IMR-90 (cell line): ENCODE measurements around the gene COL5A3. TPM values are rescaled to one million over a fixed set of nuclear protein-coding genes. Genes with fewer than 3 reads are reported as not detected.

Experiments used
- ATAC-seq: fragments of 200-7000 bp; cut with Tn5 transposase; 2 replicates; pipeline ENCODE4 v1.9.1; 2020; ENCODE audit warnings: low read depth, mild to moderate bottlenecking, moderate library complexity
- BruUV-seq: library from RNA; stranded (reverse); fragments of 400-500 nt; replicated peaks from 2 replicates; lab custom pipeline; 2021; lab: Mats Ljungman, UMichigan
- CTCF ChIA-PET: fragments of 300-600 bp; formaldehyde crosslinking; extraction: SDS; loops from one replicate; lab custom pipeline; 2021; ENCODE audit warnings: antibody characterized with exemption; lab: Yijun Ruan, JAX
- POLR2A ChIA-PET: fragments of 300-600 bp; sonication (Branson Sonifier 250); formaldehyde crosslinking; loops from one replicate; lab custom pipeline; 2022; ENCODE audit warnings: antibody characterized with exemption; ENCODE audit not compliant: unreplicated experiment; lab: Charles Lee
- DNase-seq: peaks from one replicate; pipeline ENCODE4 v3.0.0; 2013
- H2AFZ ChIP-seq: replicated peaks from 2 replicates; pipeline ENCODE3; 2013; ENCODE audit warnings: low read length, mild to moderate bottlenecking; ENCODE audit not compliant: poor library complexity
- H2AK5ac ChIP-seq: 2 replicates; pipeline ENCODE4 v1.6.1; 2013; ENCODE audit warnings: low read depth, low read length, inconsistent platforms
- H2AK9ac ChIP-seq: replicated peaks from 2 replicates; pipeline ENCODE3; 2013; ENCODE audit warnings: mild to moderate bottlenecking, low read depth, low read length, moderate library complexity; ENCODE audit not compliant: poor library complexity
- H2BK120ac ChIP-seq: 2 replicates; pipeline ENCODE4 v1.6.1; 2013; ENCODE audit warnings: low read depth, low read length, inconsistent platforms
- H2BK15ac ChIP-seq: 3 replicates; pipeline ENCODE4 v1.6.1; 2013; ENCODE audit warnings: low read depth, low read length, inconsistent platforms
- H2BK20ac ChIP-seq: 2 replicates; pipeline ENCODE4 v1.6.1; 2013; ENCODE audit warnings: low read depth, mild to moderate bottlenecking, inconsistent platforms, low read length, moderate library complexity
- H2BK5ac ChIP-seq: 2 replicates; pipeline ENCODE4 v1.6.1; 2013; ENCODE audit warnings: mild to moderate bottlenecking, low read depth, low read length, inconsistent platforms; ENCODE audit not compliant: poor library complexity, severe bottlenecking
- H3K14ac ChIP-seq: replicated peaks from 2 replicates; pipeline ENCODE4 v1.6.1; 2013; ENCODE audit warnings: low read depth, low read length, inconsistent platforms
- H3K18ac ChIP-seq: 2 replicates; pipeline ENCODE4 v1.6.1; 2013; ENCODE audit warnings: low read depth, low read length, control low read depth
- H3K23ac ChIP-seq: 2 replicates; pipeline ENCODE4 v1.6.1; 2013; ENCODE audit warnings: low read depth, low read length, inconsistent platforms
- H3K27ac ChIP-seq: 2 replicates; pipeline ENCODE4 v1.5.1; 2013; ENCODE audit warnings: mild to moderate bottlenecking, control low read depth, low read length; ENCODE audit not compliant: insufficient read depth
- H3K27me3 ChIP-seq: 2 replicates; pipeline ENCODE4 v1.6.1; 2013; ENCODE audit warnings: low read length; ENCODE audit not compliant: control insufficient read depth, insufficient read depth
- H3K36me3 ChIP-seq: 2 replicates; pipeline ENCODE4 v1.6.1; 2013; ENCODE audit warnings: low read length, mixed read lengths; ENCODE audit not compliant: control insufficient read depth, insufficient read depth
- H3K4ac ChIP-seq: 2 replicates; pipeline ENCODE4 v1.6.1; 2013; ENCODE audit warnings: low read depth, low read length, inconsistent platforms
- H3K4me1 ChIP-seq: 2 replicates; pipeline ENCODE4 v1.6.1; 2013; ENCODE audit warnings: low read length, mixed read lengths; ENCODE audit not compliant: control insufficient read depth, insufficient read depth
- H3K4me2 ChIP-seq: 2 replicates; pipeline ENCODE4 v1.6.1; 2013; ENCODE audit warnings: low read depth, mild to moderate bottlenecking, control low read depth, low read length, moderate library complexity
- H3K4me3 ChIP-seq: 2 replicates; pipeline ENCODE4 v1.5.1; 2013; ENCODE audit warnings: low read depth, mild to moderate bottlenecking, control low read depth, low read length, moderate library complexity; ENCODE audit not compliant: insufficient read depth
- H3K56ac ChIP-seq: 2 replicates; pipeline ENCODE4 v1.6.1; 2013; ENCODE audit warnings: low read length, inconsistent platforms; ENCODE audit not compliant: insufficient read depth; ENCODE audit errors: extremely low read depth
- H3K79me1 ChIP-seq, 2 experiments: 2 replicates each; pipeline ENCODE4 v1.6.1; 2013; ENCODE audit warnings: low read length in 2 of 2, inconsistent platforms in 1 of 2, low read depth in 1 of 2
- H3K9ac ChIP-seq: 2 replicates; pipeline ENCODE4 v1.6.1; 2013; ENCODE audit warnings: low read depth, low read length, control low read depth
- H3K9me1 ChIP-seq: 2 replicates; pipeline ENCODE4 v1.6.1; 2013; ENCODE audit warnings: low read length, inconsistent platforms; ENCODE audit not compliant: insufficient read depth
- H3K9me3 ChIP-seq: 2 replicates; pipeline ENCODE4 v1.6.1; 2013; ENCODE audit warnings: low read length; ENCODE audit not compliant: control insufficient read depth, insufficient read depth
- H4K20me1 ChIP-seq: 2 replicates; pipeline ENCODE4 v1.6.1; 2013; ENCODE audit warnings: low read length, inconsistent platforms; ENCODE audit not compliant: insufficient read depth
- H4K5ac ChIP-seq: 2 replicates; pipeline ENCODE4 v1.6.1; 2013; ENCODE audit warnings: mild to moderate bottlenecking, low read depth, low read length, control low read depth
- H4K8ac ChIP-seq, 2 experiments: 2 replicates each; pipeline ENCODE4 v1.6.1; 2013; ENCODE audit warnings: low read depth in 2 of 2, low read length in 2 of 2, control low read depth in 1 of 2, inconsistent platforms in 1 of 2
- H4K91ac ChIP-seq: 2 replicates; pipeline ENCODE4 v1.6.1; 2013; ENCODE audit warnings: low read depth, low read length, inconsistent platforms; ENCODE audit not compliant: insufficient read depth
- BHLHE40 ChIP-seq: fragments of 150-350 bp; IDR thresholded peaks from 2 replicates; pipeline ENCODE4 v1.6.1; 2016; ENCODE audit warnings: mild to moderate bottlenecking, low read depth, low read length
- CHD1 ChIP-seq: IDR thresholded peaks from 2 replicates; pipeline ENCODE4 v1.6.1; 2012; ENCODE audit warnings: low read depth, low read length, improper control_type of control experiment
- FOS ChIP-seq: fragments of 150-350 bp; IDR thresholded peaks from 2 replicates; pipeline ENCODE4 v1.6.1; 2016; ENCODE audit warnings: low read depth, low read length
- MAFK ChIP-seq: IDR thresholded peaks from 2 replicates; pipeline ENCODE4 v1.6.1; 2012; ENCODE audit warnings: low read depth, low read length, improper control_type of control experiment
- MAZ ChIP-seq: IDR thresholded peaks from 2 replicates; pipeline ENCODE4 v1.6.1; 2012; ENCODE audit warnings: low read depth, mild to moderate bottlenecking, low read length, improper control_type of control experiment, moderate library complexity, borderline replicate concordance
- MXI1 ChIP-seq: IDR thresholded peaks from 2 replicates; pipeline ENCODE4 v1.6.1; 2012; ENCODE audit warnings: low read depth, mild to moderate bottlenecking, low read length, moderate library complexity, borderline replicate concordance
- POLR2A ChIP-seq: IDR thresholded peaks from 2 replicates; pipeline ENCODE4 v1.6.1; 2012; ENCODE audit warnings: mild to moderate bottlenecking, low read depth, low read length
- RCOR1 ChIP-seq: IDR thresholded peaks from 2 replicates; pipeline ENCODE4 v1.6.1; 2012; ENCODE audit warnings: mild to moderate bottlenecking, low read length, improper control_type of control experiment; ENCODE audit not compliant: insufficient replicate concordance
- WGBS, 2 experiments: methylation state at CpG; one replicate each; pipeline versions ENCODE4 v1.1.5 to v1.1.7; 2013; ENCODE audit warnings: missing lambda C conversion rate in 2 of 2; ENCODE audit not compliant: insufficient read length in 1 of 2; ENCODE audit errors: extremely low coverage in 2 of 2; 5-methylcytosine and 5-hydroxymethylcytosine counted together
- dilution Hi-C: fragments of 300-500 bp; cut with HindIII; formaldehyde crosslinking; loops from one replicate; pipeline ENCODE4 v1.14.3; 2018; ENCODE audit warnings: low sequenced_read_pairs; ENCODE audit not compliant: unreplicated experiment
- in situ Hi-C: fragments of 300-500 bp; cut with MboI; formaldehyde crosslinking; loops from 3 replicates; pipeline ENCODE4 v1.14.3; 2019; ENCODE audit warnings: low sequenced_read_pairs, inconsistent platforms, mixed read lengths
- intact Hi-C: fragments of 100-400 bp; cut with micrococcal nuclease; formaldehyde crosslinking; loops from 2 replicates; pipeline ENCODE4 v1.10.0; 2022
- polyA plus RNA-seq, 3 experiments: library from polyadenylated mRNA; depleted of rRNA; stranded (reverse); fragments of >200 nt; gene quantifications; 2 replicates each; pipeline ENCODE4 v1.2.3, GENCODE V29; 2012; ENCODE audit warnings: low replicate concordance in 1 of 3
- total RNA-seq: library from RNA; depleted of rRNA; stranded (reverse); fragments of >200 nt; gene quantifications from 2 replicates; pipeline ENCODE4 v1.2.3, GENCODE V29; 2012
- TF ChIP-seq, protein P1 (sequence below): fragments of 150-350 bp; IDR thresholded peaks from 2 replicates; pipeline ENCODE4 v1.6.1; 2016; ENCODE audit warnings: low read depth, mild to moderate bottlenecking, low read length, moderate library complexity, borderline replicate concordance

The COL5A3 gene
- total and polyA plus RNA-seq, 2 of the 4 experiments (the other 2 are of a cell fraction): 0.54 to 1.5 TPM

DNA sequence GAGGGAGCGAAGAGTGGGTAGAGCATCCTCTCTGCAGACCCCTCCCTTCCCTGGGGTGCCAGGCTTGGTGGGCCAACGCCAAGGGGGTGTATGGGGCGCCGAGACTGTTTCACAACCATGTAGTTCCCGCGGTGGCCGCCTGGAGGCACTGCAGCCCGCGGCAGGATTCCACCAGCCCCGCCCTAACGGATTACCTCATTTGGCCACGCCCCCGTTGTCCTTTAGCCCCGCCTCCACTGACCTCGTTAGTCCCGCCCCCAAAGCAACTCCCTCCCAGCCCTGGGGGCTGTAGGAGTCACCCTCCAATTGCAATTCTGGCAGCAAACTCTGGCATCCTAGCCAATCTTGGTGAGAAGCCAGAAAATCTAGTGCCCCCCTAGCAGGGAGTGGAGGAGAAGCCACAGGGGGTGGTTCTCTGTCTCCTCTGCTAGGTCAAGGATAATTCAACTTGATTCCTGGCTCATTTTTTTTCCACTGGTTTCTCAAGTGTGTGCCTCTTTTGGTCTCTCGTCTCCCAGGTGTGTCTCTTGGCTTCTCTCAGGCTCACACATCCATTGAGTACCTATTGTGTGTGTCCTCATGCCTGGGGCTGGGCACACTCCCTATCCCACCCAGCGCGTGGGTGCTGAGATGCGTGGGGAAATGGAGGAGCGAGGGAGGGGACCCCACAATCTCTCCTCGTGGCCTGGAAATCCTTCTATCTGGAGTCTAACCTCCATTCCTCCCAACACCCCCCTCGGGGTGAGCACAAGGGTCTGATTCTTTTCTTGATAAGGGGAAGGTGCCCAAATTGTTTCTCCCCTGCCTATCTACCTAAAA is 76.0 kb downstream of the COL5A3 start (continued):
- TF ChIP-seq, protein P1, sequence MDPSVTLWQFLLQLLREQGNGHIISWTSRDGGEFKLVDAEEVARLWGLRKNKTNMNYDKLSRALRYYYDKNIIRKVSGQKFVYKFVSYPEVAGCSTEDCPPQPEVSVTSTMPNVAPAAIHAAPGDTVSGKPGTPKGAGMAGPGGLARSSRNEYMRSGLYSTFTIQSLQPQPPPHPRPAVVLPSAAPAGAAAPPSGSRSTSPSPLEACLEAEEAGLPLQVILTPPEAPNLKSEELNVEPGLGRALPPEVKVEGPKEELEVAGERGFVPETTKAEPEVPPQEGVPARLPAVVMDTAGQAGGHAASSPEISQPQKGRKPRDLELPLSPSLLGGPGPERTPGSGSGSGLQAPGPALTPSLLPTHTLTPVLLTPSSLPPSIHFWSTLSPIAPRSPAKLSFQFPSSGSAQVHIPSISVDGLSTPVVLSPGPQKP: no peak

DNA sequence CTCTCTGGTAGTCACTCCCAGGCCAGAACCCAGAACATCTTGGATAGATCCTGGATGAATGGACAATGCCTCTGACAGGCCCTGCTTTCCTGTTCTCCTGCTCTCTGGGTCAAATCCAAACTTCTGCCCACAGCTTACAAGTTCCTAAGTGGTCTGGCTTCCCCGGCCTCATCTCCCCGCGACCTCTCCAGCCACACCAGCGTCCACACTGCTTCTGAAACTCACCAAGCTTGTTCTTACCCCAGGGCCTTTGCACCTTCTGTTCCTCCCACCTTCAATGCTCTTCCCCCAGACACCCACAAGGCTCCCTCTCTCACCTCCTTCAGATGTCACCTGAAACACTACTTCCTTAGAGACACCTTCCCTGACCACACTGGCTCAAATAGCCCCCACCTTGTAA is 77.5 kb downstream of the COL5A3 start:
- Histone ChIP-seq H3K9me1 (0 out of 2 replicates have a peak, but pooled peaks cover 3% of the 10 kb centered on the region), H3K36me3 (no peaks in the 10 kb centered on the region), H3K27me3 (peaks cover 22% of the 10 kb centered on the region), H3K79me1 (peaks cover 0 to 2% of the 10 kb centered on the region in 2 experiments; a peak in 1 of 4 replicates), H4K20me1 (peaks cover 3% of the 10 kb centered on the region), H4K5ac (no peak overlapping the region), H2BK15ac (no peak overlapping the region), H3K18ac (no peak overlapping the region), H3K9me3 (no peaks in the 10 kb centered on the region), H2BK120ac (no peak overlapping the region), H4K91ac (no peak overlapping the region), H2AK9ac (peak overlapping the region; percentile 65), H3K9ac (no peak overlapping the region), H3K4me3 (no peak overlapping the region), H3K14ac (no peak overlapping the region), H3K4ac (no peak overlapping the region), H4K8ac (no peak overlapping the region), H3K27ac (no peak overlapping the region), H2AK5ac (peak overlapping the region; percentile 8; the same call in 1 of the 2 replicates), H2BK5ac (no peak overlapping the region), H3K4me1 (peaks cover 6% of the 10 kb centered on the region; the same call in 1 of the 2 replicates), H3K56ac (no peak overlapping the region), H3K23ac (no peak overlapping the region), H3K4me2 (no peak overlapping the region), H2BK20ac (no peak overlapping the region), H2AFZ (peak overlapping the region; percentile 51)
- in situ Hi-C loops (no loop called here), intact Hi-C loops (loop anchor here (5.0 kb wide), 1 partner anchor 164 kb away; no protein-coding TSS in a partner anchor), dilution Hi-C loops (no loop called here)
- WGBS, 2 experiments: 91% methylated on average over 4 of the region's 4 CpGs; no CpG with 5 or more reads in 1 of the 2 experiments
- CTCF ChIA-PET: interaction anchor here (0.6 to 4.5 kb wide), 3 partner anchors 35 to 95 kb away, joined by 3 to 30 read pairs (median 3); no protein-coding TSS in a partner anchor
- DNase-seq (no peak), ATAC-seq (no peak)
- TF ChIP-seq MAZ: no peak
- TF ChIP-seq CHD1: no peak
- TF ChIP-seq POLR2A: no peak
- TF ChIP-seq RCOR1: no peak
- no peak for TF ChIP-seq FOS
- no peak for TF ChIP-seq MAFK
- no peak for TF ChIP-seq BHLHE40
- TF ChIP-seq MXI1: no peak
- no TSS peak for BruUV-seq
- POLR2A ChIA-PET: interaction anchor here (0.7 kb wide), 1 partner anchor 96 kb away, joined by 5 read pairs; no protein-coding TSS in a partner anchor
